Activated B cell treated with CpG ODN at 0.5 μM for 24 hours (primary cell): ENCODE results near the gene RPL13A. TPM values are rescaled to one million over a fixed set of nuclear protein-coding genes. Genes with fewer than 3 reads are reported as not detected.

Source experiments
- ATAC-seq: fragments of 200-7000 bp; cut with Tn5 transposase; one replicate; pipeline ENCODE4 v1.10.0; 2021; ENCODE audit warnings: low read depth, mild to moderate bottlenecking, moderate library complexity
- CTCF ChIA-PET: fragments of 350-600 bp; sonication (Branson Sonifier 250); formaldehyde crosslinking; loops from one replicate; lab custom pipeline; 2021; ENCODE audit warnings: antibody characterized with exemption; lab: Charles Lee
- POLR2A ChIA-PET: fragments of 350-600 bp; sonication (Branson Sonifier 250); formaldehyde crosslinking; loops from one replicate; lab custom pipeline; 2021; ENCODE audit warnings: antibody characterized with exemption; lab: Charles Lee
- DNase-seq: peaks from one replicate; pipeline ENCODE4 v3.0.0; 2022
- H3K27ac Mint-ChIP-seq: one replicate; pipeline ENCODE4 v1.8.0; 2020; ENCODE audit warnings: mixed read lengths
- H3K27me3 Mint-ChIP-seq: one replicate; pipeline ENCODE4 v1.8.0; 2021; ENCODE audit warnings: mixed read lengths
- H3K36me3 Mint-ChIP-seq: one replicate; pipeline ENCODE4 v1.8.0; 2021; ENCODE audit warnings: low read depth, mixed read lengths
- H3K4me1 Mint-ChIP-seq: one replicate; pipeline ENCODE4 v1.8.0; 2021; ENCODE audit warnings: mixed read lengths
- H3K4me3 Mint-ChIP-seq: one replicate; pipeline ENCODE4 v1.8.0; 2020; ENCODE audit warnings: mild to moderate bottlenecking, mixed read lengths
- H3K9me3 Mint-ChIP-seq: one replicate; pipeline ENCODE4 v1.8.0; 2020; ENCODE audit warnings: mixed read lengths
- intact Hi-C: fragments of 100-400 bp; cut with micrococcal nuclease; formaldehyde crosslinking; loops from one replicate; pipeline ENCODE4 v1.15.1; 2024
- total RNA-seq: library from RNA; stranded (reverse); gene quantifications from 2 replicates; pipeline ENCODE4 v1.2.3, GENCODE V29; 2022
- TF ChIP-seq, protein P1 (sequence below): fragments of 200-600 bp; IDR thresholded peaks from one replicate; pipeline ENCODE4 v1.8.0; 2022; ENCODE audit warnings: antibody characterized with exemption, mild to moderate bottlenecking

The RPL13A gene
- total RNA-seq, 1 donor from 2014 or later, result 6,642 TPM

DNA sequence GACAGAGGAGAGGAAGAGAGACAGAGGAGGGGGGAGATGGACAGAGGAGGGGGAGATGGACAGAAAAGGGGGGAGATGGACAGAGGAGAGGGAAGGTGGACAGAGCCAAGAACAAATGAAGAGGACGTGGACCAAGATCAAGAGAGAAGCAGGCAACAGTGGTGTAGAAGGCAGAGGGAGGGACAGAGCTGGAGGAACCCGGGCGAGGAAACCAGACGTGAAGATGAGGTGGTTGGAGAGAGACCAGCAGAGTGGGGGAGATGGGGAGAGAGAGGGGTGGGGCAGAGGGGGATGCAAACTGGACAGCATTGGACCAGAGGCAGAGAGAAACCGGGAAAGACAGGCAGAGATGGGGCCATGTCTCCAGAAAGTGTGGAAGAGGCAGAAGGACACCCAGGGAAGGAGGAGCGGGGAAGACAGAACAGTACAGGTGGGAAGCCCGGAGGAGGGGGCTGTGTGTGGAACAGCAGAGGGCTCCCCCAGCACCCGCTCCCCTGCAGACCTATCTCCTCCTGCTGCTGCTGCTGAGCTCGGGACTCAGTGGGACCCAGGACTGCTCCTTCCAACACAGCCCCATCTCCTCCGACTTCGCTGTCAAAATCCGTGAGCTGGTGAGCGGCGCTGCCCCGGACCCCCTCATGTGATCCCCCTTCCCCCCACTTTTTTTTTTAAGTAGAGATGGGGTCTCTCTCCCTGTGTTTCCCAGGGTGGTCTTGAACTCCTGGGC lies 12.1 kb upstream of the RPL13A start:
- CTCF ChIA-PET, result interaction anchor here (0.6 to 2.8 kb wide), 5 partner anchors 40 to 250 kb away, joined by 3 to 10 read pairs (median 4); no protein-coding TSS in a partner anchor
- peak overlapping the region; percentile 30 for H3K27ac Mint-ChIP-seq
- intact Hi-C loops, result no loop called here
- peaks cover 4% of the 10 kb centered on the region for H3K36me3 Mint-ChIP-seq
- DNase-seq (no peak), ATAC-seq (no peak)
- H3K27me3 Mint-ChIP-seq, result no peaks in the 10 kb centered on the region
- POLR2A ChIA-PET, result interaction anchor here (0.6 to 2.9 kb wide), 6 partner anchors 10 to 183 kb away, joined by 3 to 18 read pairs (median 4); partner anchors contain the start of genes ALDH16A1, RPL13A and RPS11
- H3K4me3 Mint-ChIP-seq, result peak overlapping the region; percentile 92
- H3K9me3 Mint-ChIP-seq, result no peaks in the 10 kb centered on the region
- TF ChIP-seq, protein P1, sequence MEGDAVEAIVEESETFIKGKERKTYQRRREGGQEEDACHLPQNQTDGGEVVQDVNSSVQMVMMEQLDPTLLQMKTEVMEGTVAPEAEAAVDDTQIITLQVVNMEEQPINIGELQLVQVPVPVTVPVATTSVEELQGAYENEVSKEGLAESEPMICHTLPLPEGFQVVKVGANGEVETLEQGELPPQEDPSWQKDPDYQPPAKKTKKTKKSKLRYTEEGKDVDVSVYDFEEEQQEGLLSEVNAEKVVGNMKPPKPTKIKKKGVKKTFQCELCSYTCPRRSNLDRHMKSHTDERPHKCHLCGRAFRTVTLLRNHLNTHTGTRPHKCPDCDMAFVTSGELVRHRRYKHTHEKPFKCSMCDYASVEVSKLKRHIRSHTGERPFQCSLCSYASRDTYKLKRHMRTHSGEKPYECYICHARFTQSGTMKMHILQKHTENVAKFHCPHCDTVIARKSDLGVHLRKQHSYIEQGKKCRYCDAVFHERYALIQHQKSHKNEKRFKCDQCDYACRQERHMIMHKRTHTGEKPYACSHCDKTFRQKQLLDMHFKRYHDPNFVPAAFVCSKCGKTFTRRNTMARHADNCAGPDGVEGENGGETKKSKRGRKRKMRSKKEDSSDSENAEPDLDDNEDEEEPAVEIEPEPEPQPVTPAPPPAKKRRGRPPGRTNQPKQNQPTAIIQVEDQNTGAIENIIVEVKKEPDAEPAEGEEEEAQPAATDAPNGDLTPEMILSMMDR, result no peak
- H3K4me1 Mint-ChIP-seq, result peaks cover 55% of the 10 kb centered on the region

DNA sequence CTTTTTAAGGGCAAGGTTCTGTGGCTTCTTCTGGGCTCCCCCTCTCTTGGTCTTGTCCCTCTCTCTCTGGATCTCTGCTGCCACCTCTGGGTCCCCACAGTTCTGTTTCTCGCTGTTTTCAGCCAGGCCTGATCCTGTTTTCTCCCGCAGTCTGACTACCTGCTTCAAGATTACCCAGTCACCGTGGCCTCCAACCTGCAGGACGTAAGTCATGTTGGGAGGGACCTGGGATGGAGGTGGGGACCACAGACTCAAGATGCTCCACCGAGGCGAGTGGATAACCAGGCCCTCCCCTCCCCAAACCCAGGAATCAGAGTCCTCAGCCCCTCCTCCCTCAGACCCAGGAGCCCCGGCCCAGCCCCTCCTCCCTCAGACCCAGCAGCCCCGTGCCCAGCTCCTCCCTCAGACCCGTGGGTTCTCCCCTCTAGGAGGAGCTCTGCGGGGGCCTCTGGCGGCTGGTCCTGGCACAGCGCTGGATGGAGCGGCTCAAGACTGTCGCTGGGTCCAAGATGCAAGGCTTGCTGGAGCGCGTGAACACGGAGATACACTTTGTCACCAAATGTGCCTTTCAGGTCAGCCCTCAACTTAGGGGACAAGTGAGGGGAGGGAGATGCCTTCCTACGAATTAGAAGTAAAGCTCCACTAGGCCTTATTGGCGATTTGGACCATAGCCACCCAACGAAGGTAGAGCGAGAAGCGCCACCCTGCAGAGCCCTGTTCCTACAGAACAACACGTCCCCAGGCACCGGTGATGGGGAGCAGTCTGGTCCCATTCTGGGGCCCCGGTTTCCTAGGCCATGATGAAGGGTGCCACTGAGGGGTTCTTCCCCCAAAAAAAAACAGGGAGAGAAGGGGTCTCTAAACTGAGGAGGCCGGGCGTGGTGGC lies 11.2 kb upstream of the RPL13A start:
- DNase-seq (no peak), ATAC-seq (peak; percentile 53)
- Mint-ChIP-seq H3K4me1 (peaks cover 46% of the 10 kb centered on the region), H3K36me3 (peaks cover 5% of the 10 kb centered on the region), H3K27me3 (no peaks in the 10 kb centered on the region), H3K9me3 (no peaks in the 10 kb centered on the region), H3K27ac (peak overlapping the region; percentile 61), H3K4me3 (peak overlapping the region; percentile 55)
- intact Hi-C loops, result no loop called here
- TF ChIP-seq, protein P1, result no peak
- CTCF ChIA-PET, result interaction anchor here (0.6 to 2.8 kb wide), 5 partner anchors 39 to 251 kb away, joined by 3 to 10 read pairs (median 4); no protein-coding TSS in a partner anchor
- POLR2A ChIA-PET, result interaction anchor here (0.5 to 2.9 kb wide), 9 partner anchors 12 to 135 kb away, joined by 3 to 18 read pairs (median 4); partner anchors contain the start of genes ALDH16A1, RPL13A and RPS11

DNA sequence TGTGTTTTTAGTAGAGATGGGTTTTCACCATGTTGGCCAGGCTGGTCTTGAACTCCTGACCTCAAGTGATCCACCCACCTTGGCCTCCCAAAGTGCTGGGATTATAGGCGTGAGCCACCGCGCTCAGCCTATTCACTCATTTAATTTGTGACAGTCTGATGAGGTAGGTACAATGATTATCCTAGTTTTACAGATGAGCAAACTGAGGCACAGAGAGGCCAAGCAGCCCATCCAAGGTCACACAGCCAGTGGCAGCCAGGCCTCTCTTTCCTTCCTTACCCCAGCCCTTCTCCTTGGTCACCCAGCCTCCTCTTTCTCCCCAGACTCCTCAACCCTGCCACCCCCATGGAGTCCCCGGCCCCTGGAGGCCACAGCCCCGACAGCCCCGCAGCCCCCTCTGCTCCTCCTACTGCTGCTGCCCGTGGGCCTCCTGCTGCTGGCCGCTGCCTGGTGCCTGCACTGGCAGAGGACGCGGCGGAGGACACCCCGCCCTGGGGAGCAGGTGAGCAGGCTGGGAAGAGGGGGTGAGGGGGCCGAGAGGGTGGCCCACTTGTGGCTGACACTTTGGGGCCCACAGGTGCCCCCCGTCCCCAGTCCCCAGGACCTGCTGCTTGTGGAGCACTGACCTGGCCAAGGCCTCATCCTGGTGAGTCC lies 7.3 kb upstream of the RPL13A start:
- H3K27ac Mint-ChIP-seq, result no peak overlapping the region
- H3K36me3 Mint-ChIP-seq, result peaks cover 15% of the 10 kb centered on the region
- intact Hi-C loops, result no loop called here
- H3K27me3 Mint-ChIP-seq, result no peaks in the 10 kb centered on the region
- ATAC-seq, result no peak
- no peak for DNase-seq
- H3K9me3 Mint-ChIP-seq, result no peaks in the 10 kb centered on the region
- CTCF ChIA-PET, result no interaction called here
- peaks cover 16% of the 10 kb centered on the region for H3K4me1 Mint-ChIP-seq
- no peak overlapping the region for H3K4me3 Mint-ChIP-seq
- TF ChIP-seq, protein P1, result no peak
- POLR2A ChIA-PET, result interaction anchor here (0.6 to 1.7 kb wide), 3 partner anchors 9 to 28 kb away, joined by 4 to 9 read pairs (median 5); no protein-coding TSS in a partner anchor

DNA sequence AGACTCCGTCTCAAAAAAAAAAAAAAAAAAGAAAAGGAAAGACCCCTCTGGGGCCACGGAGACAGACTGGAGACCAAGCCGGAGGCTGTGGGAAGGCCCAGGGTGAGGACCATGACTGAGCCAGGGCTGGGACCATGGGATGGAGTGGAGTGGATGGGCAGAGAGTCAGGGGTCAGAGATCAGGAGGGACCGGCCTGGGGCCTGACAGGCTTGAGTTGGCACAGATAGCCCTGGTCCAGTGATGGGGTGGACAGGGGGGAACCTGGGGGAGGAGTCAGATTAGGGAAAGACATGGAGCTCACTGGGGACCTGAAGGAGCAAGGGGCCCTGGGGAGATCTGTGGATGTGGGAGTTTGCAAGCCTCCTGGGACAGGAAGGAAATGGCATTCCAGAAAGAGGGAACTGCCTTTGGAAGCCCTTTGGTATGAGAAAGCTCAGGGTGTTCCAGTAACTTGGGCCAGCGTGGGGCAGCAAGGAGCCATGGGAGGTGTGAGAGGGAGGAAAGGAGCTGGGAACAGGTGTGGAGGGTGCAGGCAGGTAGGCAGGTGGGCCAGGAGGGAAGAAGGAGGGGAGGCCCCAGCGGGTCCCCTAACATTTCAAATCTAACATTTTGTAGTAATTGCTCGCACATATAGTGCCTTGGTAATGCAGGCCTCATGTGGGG lies 6.3 kb upstream of the RPL13A start:
- intact Hi-C loops, result no loop called here
- ChIA-PET POLR2A (interaction anchor here (0.6 to 1.2 kb wide), 3 partner anchors 11 to 196 kb away, joined by 3 to 5 read pairs (median 4); partner anchors contain the start of gene PRMT1), CTCF (no interaction called here)
- Mint-ChIP-seq H3K27ac (no peak overlapping the region), H3K27me3 (no peaks in the 10 kb centered on the region), H3K9me3 (no peaks in the 10 kb centered on the region), H3K4me1 (peaks cover 6% of the 10 kb centered on the region), H3K36me3 (peaks cover 19% of the 10 kb centered on the region), H3K4me3 (no peak overlapping the region)
- DNase-seq, result no peak
- TF ChIP-seq, protein P1, result no peak
- ATAC-seq, result no peak
